UCSD-AML1 (cell line): ENCODE measurements around the gene MGME1.

ENCODE experiments used
- DNase-seq: peaks from one replicate; lab custom pipeline; 2025; ENCODE audit not compliant: unreplicated experiment; lab: John Stamatoyannopoulos, UW

Gene MGME1

DNA sequence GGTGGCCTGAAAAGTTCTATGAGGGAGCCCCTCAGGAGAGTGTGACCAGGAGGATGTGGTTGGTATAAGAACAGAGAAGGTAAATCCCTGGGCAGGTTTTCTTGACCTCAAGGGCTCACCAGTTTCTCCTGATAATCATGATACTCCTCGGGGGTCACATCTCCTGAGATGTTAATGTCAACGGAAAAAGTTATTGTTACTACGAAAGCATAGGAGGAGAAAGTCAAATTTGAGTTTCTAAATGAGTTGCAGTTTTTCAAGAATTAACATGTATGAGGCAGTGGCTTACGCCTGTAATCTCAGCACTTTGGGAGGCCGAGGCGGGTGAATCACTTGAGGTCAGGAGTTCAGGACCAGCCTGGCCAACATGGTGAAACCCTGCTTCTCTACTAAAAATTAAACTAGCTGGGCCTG lies 23.4 kb downstream of the MGME1 start:
- no peak for DNase-seq

DNA sequence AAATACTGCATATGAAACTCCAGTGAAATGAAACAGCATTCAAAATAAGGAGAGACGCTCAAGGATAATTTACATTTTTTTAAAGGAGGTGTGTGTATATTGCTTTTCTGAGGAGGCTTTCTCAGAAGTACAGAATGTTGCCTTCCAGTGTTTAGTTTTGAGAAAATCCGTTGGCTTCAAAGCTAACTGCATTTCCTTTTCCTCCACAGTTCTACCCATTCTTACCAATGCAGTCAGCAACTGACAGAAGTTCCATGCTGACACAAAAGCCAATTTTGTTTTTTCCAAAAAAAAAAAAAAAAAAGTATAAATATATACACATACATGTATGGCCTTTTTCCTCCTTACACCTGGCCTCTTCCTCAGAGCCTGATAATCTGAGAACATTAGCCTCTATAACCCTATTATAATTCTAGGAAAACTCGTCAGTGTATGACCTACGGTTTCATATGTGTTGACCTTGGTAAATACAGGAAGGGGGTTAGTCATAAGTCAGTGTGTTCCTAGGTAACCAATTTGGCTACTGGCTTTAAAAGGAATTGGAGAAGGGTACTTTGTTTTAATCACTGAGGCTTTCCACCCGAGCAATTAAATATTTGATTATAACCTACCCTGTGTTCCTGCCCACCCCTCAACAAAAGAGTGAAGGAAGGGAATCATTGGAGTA lies 24.2 kb downstream of the MGME1 start:
- no peak for DNase-seq

DNA sequence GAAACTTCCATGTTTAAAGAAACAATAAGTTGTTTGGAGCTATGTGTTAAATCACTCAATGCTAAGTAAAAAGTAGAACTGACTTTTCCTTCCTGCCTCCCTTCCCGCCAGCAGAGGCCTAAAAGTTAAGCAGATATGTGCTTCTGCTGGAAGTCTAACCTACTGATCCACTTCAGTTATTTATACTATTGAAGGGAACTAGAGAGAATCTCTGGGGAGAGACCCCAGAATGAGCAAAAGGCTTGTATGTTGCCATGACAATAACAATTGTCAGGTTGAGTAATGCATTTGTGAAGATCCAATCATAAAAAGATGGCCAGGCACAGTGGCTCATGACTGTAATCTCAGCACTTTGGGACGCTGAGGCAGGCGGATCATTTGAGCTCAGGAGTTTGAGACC lies 24.7 kb downstream of the MGME1 start:
- DNase-seq, result no peak

DNA sequence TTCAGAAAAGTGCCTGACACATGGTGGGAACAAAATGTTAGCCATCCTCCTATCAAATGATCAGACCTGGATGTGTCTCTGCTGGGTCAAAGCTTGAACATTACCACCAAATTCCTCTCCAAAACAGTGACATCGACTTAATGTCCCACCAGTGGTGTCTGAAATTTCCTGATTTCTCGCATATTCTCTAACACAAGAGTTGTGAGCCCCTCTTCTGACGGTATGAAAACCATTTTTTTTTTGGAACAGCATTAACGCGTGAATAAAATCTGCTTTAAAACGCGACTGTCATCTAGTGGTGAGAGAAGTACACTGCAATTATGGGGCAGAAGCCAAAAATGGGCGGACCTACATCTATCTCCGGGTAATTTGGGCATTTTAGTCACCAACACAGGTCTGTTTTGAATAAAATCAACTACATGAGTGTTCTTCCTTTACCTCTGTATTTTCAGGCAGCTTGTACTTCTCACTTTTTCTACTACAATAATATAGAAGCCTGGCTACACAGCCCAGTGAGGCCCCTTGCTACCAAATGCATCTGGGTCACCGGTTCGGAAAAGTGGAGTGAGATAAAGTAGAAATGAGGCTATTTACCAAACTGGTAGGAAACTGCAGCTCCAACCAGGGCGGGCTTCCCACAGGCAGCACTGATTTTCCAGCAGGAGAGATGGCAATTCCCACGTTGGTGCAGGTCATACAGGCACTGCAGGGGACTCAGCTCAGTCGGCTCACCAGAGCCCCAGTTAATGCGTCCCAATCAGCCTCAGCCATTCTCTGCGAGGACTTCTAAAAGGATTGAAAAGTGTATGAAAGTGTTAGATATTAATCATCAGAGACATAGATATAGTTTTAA lies 27.4 kb downstream of the MGME1 start:
- no peak for DNase-seq

DNA sequence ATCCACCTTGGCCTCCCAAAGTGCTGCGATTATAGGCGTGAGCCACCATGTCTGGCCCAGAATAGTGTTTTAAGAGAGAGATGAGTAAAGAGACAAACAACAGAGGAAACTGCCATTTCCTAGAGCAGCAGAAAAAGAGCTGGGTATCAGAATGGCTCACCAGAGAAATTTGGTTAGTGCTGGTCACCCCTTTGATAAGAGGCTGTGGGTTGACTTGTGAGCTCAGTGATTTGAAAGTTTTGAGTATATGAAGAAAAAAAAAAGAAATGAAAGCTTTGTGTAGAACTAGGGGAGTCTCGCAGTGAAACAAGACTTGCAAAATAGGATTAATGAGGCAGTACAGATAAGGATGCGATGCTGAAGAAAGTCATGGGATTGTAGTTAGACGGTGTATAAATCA lies 29.6 kb downstream of the MGME1 start:
- DNase-seq, result no peak

DNA sequence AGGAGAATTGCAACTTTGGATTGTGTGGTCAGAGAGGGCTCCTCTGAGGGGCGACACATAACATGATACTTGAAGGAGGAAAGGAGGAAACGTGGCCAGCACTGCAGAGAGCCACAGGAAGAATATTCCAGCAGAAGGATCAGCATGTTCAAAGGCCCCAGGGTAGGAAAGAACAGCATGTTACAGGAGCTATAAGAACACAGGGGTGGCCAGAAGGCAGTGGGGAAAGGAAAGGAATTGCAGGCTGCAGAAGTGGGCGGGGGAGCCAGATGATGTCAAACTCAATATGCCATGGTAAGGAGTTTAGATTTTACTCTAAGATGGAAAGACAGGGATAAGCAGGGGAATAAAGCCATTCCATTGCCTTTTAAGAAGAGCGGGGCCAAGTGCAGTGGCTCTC lies 30.7 kb downstream of the MGME1 start:
- DNase-seq, result no peak

DNA sequence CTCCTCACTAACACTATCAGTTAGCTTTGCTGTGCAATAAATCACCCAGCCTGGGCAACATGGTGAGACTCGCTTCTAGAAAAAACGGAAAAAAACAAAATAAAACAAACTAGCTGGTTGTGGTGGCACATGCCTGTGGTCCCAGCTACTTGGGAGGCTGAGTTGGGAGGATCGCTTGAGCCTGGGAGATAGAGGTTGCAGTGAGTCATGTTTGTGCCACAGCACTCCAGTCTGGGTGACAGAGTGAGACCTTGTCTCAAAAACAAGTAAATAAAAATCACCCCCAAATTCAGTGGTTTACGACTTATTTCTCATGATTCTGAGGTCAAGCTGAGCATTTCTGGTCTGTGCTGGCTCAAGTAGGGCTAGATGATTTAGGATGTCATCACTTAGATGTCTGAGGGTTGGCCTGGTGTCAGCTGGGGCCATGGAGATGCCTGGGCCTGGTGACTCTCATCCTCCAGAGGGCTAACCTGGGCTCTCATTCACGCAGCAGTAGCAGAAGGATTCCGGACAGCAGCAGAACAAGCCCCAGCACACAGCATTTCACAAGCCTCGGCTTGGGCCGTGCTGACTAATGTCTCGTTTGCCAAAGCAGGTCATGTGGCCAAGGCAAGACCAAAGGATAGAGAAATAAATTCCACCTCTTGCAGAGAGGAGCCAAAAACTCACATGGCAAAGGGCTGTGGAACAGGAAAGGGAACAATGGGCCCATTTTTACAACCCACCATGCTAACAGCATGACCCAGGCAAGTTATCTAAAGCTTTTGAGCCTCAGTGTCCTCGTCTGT lies 32.5 kb downstream of the MGME1 start:
- no peak for DNase-seq

DNA sequence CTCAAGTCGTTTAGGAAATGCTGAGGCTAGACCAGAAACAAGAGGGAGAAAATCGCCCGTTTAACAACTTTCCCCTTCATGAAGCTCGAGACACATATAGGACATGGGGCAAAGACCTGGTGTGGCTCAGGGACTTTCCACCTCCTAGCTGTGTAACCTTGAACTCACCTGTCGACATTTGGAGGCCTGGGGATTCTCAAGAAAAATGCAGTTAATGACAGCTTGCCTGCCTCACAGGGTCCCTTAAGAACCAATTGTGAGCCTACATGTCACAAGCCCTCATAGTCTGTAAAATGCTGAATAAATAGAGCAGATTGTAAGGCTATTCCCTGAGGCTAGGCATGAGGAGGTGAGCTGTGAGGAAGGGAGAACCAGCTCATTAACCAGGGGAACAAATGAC lies 35.1 kb downstream of the MGME1 start:
- DNase-seq, result no peak

DNA sequence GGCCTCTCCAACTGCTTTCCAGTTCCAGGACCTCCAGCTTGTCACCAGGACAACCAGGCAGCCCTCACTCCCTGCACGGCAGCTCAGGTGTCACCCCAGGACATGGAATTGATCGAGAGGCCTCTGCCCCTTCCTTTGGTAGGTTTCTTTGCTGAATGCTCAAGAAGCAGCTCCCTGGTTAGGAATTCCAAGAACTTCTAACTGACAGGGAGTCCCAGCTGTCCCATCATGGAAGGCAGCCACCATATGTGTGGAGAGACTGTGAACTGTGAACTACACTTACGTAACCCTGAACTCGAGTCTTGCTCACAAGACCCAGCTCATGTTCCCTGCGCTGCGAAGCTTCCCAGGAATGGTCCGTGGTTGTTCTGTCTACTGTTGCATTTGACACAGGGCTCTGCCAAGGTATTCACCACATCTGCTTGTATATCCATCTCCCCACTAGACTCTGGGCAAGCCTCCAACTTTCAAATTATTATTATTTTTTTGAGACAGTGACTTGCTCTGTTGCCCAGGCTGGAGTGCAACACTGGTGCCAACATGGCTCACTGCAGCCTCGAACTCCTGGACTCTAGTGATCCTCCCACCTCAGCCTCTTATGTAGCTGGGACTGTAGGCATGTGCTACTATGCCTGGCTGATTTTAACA lies 35.7 kb downstream of the MGME1 start:
- DNase-seq, result no peak

DNA sequence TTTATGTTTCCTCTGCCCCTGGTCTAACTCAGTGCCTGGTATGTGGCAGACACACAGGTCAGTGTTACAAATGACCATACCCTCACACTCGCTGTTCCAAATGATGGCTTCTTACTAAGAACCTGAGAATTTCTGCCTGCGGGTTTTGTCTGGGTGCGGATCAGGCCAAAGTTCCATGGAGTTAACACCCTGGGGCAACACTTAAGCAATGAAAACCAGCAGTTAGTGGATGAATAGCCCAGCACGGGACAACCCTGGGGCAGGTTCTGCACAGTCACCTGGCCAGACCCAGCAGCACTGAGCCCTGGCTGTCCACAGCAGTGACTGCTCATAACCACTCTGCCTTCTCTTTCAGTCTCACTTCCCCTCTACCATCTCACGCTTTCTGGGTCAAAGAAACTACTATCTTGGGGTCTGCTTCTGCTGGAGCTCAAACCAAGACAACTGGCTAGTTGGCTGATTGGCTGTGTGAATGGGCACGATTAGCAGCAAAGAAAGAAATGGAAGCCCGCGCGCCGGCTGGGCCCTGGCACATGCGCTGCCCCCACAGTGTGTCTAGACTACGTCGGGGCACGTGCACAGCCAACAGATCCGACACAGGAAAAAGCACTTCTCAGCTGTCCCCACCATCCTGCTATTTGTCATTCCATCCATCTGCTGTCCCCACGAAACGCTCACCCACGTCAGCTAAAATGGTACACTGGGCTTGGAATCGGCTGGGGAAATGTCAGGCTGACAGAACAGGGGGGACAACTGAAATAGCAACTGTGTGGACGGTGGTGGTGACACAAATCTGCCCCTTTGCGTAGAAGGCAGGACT lies 36.6 kb downstream of the MGME1 start:
- no peak for DNase-seq

DNA sequence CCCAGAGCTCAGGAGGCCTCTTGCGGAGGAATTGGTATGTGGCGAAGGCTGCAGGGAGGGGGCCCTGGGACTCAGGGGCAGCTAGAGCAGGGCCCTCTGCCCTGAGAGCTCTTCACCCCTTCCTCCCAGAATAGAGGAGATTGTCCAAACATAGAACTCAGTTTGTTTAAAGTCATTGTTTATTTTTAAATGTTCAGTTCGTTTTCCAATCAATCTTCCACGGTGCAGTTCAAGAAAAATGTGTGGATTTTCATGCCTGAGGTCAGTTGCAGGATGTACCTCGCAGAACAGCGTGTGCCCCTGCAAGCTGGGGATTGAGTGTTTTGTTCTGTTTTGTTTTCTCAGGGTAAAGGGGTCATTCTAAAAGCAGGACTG lies 37.2 kb downstream of the MGME1 start:
- no peak for DNase-seq

DNA sequence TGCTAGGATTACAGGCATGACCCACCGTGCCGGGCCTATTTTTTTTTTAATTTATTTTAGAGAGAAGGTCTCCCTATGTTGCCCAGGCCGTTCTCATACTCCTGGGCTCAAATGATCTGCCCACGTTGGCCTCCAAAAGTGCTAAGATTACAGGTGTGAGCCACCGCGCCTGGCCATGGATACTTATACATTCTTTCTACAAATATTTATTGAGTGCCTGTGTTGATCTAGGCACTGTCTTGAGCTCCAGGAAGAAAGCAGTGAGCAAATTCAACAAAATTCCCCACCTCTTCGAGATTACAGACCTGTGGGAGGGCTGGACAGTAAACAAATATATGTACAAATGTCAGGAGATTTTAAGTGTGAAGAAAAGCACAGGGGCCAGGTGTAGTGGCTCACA lies 37.9 kb downstream of the MGME1 start:
- no peak for DNase-seq

DNA sequence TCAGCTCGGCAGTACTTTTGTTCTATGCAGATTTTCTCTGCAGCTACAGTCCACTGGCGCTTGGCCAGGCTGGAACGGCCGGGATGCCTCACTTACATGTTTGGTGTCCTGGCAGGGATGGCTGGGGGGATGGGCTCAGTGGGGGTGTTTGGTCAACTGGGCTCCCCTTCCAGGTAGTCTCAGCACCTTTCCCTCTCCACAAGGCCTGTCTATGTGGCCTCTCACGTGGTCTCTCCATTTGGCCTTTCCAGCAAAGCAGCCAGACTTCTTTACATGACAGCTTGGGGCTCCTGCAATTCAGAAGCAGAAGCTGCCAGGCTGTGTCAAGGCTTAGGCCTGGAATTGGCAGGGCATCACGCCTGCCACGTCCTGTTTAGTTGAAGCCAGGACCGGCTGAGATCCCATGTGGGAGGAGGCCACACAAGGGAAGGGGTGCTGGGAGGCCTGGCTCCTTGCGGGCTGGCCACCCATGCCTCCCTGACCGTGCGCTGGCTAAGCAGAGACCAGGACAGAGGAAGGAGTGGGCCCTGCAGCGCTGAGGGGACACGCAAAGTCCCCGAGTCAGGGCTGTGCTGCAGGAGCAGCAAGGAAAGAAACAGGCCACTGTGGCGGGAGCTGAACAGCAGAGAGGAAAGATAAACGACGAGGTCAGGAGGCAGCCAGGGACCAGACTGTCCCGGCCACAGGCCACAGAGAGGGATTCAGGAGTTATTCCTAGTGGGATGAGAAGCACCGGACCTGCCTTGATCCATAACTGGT lies 38.9 kb downstream of the MGME1 start:
- DNase-seq, result no peak

DNA sequence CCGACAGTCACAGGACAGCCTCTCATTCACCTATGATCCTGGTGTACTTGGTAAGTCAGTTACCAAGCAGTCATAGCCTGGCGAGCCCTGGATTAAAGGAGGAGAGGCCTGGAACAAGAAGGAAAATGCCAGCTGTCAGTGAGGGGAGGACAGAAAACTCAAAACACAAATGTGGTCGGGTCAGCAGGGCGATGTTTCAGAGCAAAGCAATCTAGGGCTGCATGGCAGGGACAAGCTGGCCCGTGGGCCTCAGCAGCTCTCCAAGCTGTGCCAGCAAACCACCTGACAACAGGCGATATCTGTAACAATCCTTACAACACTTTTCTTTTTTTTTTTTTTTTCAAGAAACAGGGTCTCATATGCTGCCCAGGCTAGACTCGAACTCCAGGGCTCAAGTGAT lies 40.3 kb downstream of the MGME1 start:
- DNase-seq, result no peak

DNA sequence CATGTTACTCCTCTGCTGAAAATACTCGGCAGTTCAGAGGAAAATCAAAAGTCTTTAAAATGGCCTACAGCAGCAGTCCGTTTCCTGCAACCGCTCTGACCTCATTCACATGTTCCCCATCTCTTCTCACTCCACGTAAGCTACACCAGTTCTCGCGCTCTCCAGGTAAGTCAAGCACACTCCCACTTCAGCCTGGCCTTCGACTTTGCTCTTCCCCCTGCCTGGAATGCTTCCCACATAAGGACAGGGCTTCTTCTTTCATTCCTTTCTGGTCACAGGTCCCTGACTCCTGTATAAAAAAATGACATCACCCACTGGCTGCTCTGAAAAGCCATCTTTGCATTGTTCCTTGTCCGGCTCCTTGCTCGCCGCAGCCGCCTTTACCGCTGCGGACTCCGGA lies 42.7 kb downstream of the MGME1 start:
- no peak for DNase-seq

DNA sequence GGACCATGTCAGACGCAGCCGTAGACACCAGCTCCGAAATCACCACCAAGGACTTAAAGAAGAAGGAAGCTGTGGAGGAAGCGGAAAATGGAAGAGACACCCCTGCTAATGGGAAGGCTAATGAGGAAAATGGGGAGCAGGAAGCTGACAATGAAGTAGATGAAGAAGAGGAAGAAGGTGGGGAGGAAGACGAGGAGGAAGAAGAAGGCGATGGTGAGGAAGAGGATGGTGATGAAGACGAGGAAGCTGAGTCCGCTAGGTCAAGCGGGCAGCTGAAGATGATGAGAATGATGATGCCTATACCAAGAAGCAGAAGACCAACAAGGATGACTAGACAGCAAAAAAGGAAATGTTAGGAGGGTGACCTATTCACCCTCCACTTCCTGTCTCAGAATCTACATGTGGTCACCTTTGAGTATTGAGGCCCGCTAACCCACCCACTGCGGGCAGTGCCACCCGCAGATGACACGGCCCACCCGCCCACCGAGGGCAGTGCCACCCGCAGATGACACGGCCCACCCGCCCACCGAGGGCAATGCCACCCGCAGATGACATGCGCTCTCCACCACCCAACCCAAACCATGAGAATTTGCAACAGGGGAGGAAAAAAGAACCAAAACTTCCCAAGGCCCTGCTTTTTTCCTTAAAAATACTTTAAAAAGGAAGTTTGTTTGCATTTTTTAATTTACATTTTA lies 43.3 kb downstream of the MGME1 start:
- DNase-seq, result no peak

DNA sequence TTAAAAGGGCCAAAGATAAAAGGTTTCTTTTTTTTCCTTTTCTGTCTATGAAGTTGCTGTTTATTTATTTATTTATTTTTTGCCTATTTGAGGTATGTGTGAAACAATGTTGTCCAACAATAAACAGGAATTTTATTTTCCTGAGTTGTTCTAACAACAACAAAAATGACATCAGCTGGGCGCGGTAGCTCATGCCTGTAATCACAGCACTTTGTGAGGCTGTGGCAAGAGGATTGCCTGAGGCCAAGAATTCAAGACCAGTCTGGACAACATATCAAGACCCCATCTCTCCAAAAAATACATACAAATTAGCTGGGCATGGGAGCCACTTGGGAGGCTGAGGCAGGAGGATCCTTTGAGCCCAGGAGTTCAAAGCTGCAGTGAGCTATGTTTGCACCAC lies 44.1 kb downstream of the MGME1 start:
- no peak for DNase-seq

DNA sequence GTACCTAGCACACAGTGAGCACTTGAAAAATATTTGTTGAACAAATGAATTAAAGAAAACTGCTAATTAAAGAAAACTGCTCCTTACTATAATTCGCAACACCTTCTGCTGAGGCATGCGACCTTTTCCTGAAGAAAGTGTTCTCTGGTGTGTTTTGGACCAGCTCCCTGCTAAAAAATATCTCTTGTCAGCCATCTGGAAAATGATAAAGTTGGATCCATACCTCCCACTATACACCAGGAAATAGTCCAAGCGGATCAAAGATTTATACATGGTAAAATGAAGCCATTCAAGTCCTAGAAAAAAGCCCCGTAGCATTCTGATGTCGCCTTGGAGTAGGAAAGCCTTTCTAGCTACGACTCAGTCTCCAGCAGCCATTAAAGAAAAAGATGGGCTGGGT lies 45.6 kb downstream of the MGME1 start:
- DNase-seq, result no peak

DNA sequence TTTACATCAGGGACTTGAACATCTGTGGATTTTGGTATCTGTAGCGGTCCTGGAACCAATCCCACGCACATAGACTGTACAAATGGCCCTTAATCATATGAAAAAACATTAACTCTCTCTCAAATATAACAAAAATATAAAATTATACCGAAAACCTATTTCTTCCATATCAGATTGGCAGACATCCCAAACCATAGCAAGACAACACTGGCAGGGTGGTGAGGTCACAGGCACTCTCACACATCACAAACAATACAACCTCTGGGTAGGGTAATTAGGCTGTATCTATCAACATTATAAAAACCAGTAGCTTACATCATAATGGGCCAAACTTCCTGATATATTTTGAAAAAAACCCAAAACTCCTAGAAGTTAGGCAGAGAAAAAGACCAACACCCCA lies 48.0 kb downstream of the MGME1 start:
- DNase-seq, result no peak
